ENCODE results near the gene KLHL36. TPM values are rescaled to one million over a fixed set of nuclear protein-coding genes. Genes with fewer than 3 reads are reported as not detected.

The KLHL36 gene
- total and polyA plus RNA-seq, 9 of the 15 experiments (the other 6 are each of a cell fraction or from before 2014, with no cell fraction given), result 2.1 to 51.2 (median 18.5) TPM

DNA sequence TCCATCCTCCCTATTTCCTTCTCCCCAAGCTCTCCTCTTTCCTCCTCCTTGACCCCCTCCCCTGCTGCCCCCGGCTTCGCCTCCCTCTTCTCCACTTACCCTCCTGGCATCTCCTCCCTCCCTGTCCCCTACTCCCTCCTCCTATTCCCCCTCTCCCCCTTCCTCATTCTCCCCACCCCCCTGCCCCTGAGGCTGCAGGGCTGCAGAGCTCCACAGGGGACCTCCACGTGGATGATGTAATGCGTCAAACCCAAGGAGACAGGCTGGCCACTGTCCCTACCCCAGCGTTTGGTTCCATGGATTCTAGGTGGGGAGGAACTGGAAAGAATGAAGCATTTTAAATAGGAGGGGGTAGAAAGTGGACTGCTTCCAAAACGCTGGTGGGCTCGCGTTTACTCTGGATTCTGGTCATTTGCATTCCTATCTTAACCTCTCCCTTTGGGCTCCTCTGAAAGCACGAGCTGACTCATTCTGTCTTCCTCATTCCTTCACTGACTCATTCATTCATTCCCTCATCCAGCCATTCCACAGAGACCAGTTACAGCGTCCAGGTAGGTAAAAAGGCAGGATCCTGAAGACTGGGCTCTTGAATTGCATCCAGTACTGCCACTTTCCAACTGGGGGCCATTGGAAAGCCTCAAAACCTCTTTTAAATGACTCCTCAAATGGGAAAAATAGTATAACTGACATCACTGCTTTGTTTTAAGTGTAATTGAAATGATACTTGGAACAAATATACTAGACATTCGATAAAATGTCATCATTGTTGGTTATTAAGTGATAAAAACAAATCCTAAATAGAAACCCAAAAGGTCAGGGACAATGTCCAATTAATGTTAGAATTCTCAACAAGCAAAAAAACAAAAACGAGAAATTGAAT lies 29.5 kb upstream of the KLHL36 start (continued):
- TF ChIP-seq CXXC5 (CRISPR knock-in tag; IDR thresholded peaks at IDR 0.05) (peak; percentile 39; the same call in 1 of the 2 replicates), BRD9 (IDR thresholded peaks at IDR 0.05; ENCODE audit: low read depth, partially characterized antibody) (peak; percentile 73), ZNF143 (CRISPR knock-in tag; IDR thresholded peaks at IDR 0.05) (no peak), CHCHD3 (CRISPR knock-in tag; IDR thresholded peaks at IDR 0.05) (no peak), CAMTA2 (CRISPR knock-in tag; conservative IDR thresholded peaks at IDR 0.05) (no peak), SLC30A9 (CRISPR knock-in tag; IDR thresholded peaks at IDR 0.05) (no peak), OTX1 (CRISPR knock-in tag; IDR thresholded peaks at IDR 0.05) (peak; percentile 87), MCM7 (IDR thresholded peaks at IDR 0.05) (no peak), ZNF707 (CRISPR knock-in tag; conservative IDR thresholded peaks at IDR 0.05) (no peak), ZBTB8A (IDR thresholded peaks at IDR 0.05; ENCODE audit: partially characterized antibody) (no peak), ZNF699 (CRISPR knock-in tag; IDR thresholded peaks at IDR 0.05; ENCODE audit: insufficient replicate concordance) (no peak), CC2D1A (IDR thresholded peaks at IDR 0.05) (no peak), ELF1 (tag; IDR thresholded peaks at IDR 0.05) (peak; percentile 50; the same call in 1 of the 2 replicates), KDM1A (IDR thresholded peaks at IDR 0.05) (peak in 1 of 2 experiments; percentile 80; a peak in 1 of 4 replicates)
- TF ChIP-seq, protein P1, sequence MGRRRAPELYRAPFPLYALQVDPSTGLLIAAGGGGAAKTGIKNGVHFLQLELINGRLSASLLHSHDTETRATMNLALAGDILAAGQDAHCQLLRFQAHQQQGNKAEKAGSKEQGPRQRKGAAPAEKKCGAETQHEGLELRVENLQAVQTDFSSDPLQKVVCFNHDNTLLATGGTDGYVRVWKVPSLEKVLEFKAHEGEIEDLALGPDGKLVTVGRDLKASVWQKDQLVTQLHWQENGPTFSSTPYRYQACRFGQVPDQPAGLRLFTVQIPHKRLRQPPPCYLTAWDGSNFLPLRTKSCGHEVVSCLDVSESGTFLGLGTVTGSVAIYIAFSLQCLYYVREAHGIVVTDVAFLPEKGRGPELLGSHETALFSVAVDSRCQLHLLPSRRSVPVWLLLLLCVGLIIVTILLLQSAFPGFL (CRISPR knock-in tag; IDR thresholded peaks at IDR 0.05), result no peak
- TF ChIP-seq, protein P2, sequence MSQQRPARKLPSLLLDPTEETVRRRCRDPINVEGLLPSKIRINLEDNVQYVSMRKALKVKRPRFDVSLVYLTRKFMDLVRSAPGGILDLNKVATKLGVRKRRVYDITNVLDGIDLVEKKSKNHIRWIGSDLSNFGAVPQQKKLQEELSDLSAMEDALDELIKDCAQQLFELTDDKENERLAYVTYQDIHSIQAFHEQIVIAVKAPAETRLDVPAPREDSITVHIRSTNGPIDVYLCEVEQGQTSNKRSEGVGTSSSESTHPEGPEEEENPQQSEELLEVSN (IDR thresholded peaks at IDR 0.05; ENCODE audit: borderline replicate concordance in 1 of 2, extremely low read depth in 1 of 2, insufficient read depth in 1 of 2, insufficient read length in 1 of 2, low read depth in 1 of 2, low read length in 1 of 2, poor library complexity in 1 of 2, severe bottlenecking in 1 of 2), result peak in 1 of 2 experiments; percentile 50
- TF ChIP-seq, protein P3, sequence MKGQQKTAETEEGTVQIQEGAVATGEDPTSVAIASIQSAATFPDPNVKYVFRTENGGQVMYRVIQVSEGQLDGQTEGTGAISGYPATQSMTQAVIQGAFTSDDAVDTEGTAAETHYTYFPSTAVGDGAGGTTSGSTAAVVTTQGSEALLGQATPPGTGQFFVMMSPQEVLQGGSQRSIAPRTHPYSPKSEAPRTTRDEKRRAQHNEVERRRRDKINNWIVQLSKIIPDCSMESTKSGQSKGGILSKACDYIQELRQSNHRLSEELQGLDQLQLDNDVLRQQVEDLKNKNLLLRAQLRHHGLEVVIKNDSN (CRISPR knock-in tag; IDR thresholded peaks at IDR 0.05), result no peak
- TF ChIP-seq, protein P4, sequence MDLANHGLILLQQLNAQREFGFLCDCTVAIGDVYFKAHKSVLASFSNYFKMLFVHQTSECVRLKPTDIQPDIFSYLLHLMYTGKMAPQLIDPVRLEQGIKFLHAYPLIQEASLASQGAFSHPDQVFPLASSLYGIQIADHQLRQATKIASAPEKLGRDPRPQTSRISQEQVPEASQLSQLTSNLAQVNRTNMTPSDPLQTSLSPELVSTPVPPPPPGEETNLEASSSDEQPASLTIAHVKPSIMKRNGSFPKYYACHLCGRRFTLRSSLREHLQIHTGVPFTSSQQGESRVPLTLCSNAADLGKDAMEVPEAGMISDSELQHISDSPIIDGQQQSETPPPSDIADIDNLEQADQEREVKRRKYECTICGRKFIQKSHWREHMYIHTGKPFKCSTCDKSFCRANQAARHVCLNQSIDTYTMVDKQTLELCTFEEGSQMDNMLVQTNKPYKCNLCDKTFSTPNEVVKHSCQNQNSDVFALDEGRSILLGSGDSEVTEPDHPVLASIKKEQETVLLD (IDR thresholded peaks at IDR 0.05), result 0 out of 2 replicates have a peak, but pooled peaks have one; percentile 16
- TF ChIP-seq, protein P5, sequence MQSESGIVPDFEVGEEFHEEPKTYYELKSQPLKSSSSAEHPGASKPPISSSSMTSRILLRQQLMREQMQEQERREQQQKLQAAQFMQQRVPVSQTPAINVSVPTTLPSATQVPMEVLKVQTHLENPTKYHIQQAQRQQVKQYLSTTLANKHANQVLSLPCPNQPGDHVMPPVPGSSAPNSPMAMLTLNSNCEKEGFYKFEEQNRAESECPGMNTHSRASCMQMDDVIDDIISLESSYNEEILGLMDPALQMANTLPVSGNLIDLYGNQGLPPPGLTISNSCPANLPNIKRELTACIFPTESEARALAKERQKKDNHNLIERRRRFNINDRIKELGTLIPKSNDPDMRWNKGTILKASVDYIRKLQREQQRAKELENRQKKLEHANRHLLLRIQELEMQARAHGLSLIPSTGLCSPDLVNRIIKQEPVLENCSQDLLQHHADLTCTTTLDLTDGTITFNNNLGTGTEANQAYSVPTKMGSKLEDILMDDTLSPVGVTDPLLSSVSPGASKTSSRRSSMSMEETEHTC (IDR thresholded peaks at IDR 0.05), result no peak
- TF ChIP-seq, protein P6, sequence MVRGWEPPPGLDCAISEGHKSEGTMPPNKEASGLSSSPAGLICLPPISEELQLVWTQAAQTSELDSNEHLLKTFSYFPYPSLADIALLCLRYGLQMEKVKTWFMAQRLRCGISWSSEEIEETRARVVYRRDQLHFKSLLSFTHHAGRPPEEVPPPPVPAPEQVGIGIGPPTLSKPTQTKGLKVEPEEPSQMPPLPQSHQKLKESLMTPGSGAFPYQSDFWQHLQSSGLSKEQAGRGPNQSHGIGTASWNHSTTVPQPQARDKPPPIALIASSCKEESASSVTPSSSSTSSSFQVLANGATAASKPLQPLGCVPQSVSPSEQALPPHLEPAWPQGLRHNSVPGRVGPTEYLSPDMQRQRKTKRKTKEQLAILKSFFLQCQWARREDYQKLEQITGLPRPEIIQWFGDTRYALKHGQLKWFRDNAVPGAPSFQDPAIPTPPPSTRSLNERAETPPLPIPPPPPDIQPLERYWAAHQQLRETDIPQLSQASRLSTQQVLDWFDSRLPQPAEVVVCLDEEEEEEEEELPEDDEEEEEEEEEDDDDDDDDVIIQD (CRISPR knock-in tag; IDR thresholded peaks at IDR 0.05), result no peak
